Stimulated activated CD8-positive, alpha-beta memory T cell treated with anti-CD3 and anti-CD28 coated beads, Interleukin-7, amount 100 ng/mL, for 4 hours (primary cell): ENCODE measurements around the gene RRAGD.

ENCODE experiments used
- DNase-seq, 2 donors: peaks; one replicate each; pipeline ENCODE4 v3.0.0-alpha.2; 2020; ENCODE audit warnings: low read depth in 2 of 2

RRAGD gene

DNA sequence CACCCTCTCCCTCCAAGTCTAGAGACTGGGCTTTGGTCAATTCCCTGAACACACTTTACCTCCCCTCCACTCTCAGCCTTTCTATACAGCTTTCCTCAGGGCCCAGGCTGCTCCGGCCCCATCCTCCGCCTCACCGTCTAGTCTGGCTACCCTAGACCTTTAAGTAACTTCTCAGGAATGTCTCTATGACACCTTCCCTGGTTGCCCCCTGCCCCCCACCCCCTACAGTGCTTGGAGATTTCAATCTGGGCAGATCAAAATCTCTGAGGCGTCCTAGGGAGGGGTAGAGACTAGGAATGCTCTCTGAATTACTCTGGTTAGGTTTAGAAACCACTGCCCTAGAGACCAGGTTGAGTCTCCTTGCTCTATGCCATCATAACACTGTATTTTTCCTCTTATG, 65.6 kb downstream of the RRAGD start:
- no peak for DNase-seq

- DNase-seq = no peak
Observed at GRCh38 chr6:89339565-89339964, 72.5 kb downstream of the RRAGD start.

- DNase-seq = no peak
Observed at GRCh38 chr6:89335164-89335563, 76.9 kb downstream of the RRAGD start.

DNA sequence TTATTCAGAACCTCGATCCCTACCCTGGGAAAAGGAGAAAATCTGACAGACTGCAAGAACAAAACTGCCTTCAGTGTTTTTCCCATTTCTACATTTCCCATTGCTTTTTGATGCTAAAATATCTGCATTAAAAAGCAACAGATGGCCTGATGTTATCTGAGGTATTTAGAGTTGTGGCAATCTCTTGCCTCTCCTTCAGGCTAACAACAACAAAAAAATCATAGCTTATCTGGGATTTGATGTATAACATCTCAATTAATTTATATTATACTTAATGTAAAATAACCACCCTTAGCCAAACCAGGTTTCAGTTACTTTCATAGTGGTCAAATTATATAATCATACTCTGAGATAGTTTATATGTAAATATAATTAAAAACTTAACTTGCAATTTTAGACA, 81.2 kb downstream of the RRAGD start:
- no peak for DNase-seq

- DNase-seq = no peak
Observed at GRCh38 chr6:89328976-89329375, 83.1 kb downstream of the RRAGD start.

GRCh38 chr6:89324304-89324703, 87.8 kb downstream of the RRAGD start:
- no peak for DNase-seq

DNA sequence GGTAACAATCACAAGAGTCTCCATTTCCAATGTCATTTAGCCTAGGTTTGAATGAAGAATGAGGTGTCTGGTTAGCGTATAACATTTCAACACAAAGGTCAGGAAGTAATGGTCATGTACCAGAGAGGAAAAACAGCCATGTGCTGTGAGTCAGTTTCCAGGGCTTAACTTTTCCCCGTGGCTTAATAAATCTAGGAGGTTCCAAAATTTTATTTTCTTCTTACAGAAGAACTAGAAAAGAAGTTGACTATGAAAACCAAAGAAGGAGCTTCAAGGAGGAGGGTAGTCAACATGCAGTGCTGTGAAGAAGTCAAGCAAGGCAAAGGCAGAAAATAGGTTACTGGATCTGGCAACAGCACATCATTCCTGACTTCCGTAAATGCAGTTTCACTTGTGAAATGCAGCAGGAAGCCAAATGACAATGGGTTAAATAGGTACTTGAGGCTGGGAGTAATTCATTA, 88.5 kb downstream of the RRAGD start:
- no peak for DNase-seq

DNA sequence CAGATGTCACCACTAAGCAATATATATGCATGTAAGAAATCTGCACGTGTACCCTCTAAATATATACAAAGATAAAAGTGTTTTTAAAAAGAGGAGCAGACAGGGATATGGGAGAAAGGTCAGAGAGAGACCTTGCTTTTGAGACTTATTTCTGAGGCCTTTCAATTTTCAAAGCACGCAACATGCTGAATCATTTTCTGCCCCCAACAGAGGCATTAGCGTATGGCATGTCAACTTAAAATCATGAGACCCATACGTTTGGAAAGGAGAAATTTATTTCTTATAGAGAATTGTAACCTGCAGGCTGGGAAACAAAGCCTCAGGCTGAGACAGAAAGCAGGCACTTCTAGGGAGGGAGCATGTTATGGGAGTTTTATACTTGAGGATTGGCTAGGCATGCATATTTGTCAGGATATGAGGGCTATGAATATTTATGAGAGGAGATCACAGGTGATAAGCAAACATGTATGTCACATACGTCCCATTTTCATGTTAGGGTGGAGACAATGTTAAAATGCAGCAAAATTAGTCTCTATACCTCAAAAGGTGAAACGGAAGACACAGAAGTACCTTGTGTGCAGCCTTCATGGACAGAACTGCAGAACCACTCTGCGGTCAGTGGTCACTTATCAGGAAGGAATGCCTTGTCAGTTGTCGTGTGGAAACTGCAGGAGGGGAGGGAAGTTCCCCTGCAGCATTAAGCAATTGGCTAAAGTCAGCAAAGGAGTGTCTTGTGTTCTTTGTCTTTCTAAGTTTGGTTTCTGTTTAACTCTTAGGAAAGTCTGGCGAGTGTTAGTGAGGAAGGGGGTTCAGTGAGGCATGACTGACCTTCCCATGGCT, 90.7 kb downstream of the RRAGD start:
- DNase-seq = no peak

GRCh38 chr6:89320012-89320559, 92.0 kb downstream of the RRAGD start:
- no peak for DNase-seq

GRCh38 chr6:89317067-89317466, 95.0 kb downstream of the RRAGD start:
- no peak for DNase-seq

DNA sequence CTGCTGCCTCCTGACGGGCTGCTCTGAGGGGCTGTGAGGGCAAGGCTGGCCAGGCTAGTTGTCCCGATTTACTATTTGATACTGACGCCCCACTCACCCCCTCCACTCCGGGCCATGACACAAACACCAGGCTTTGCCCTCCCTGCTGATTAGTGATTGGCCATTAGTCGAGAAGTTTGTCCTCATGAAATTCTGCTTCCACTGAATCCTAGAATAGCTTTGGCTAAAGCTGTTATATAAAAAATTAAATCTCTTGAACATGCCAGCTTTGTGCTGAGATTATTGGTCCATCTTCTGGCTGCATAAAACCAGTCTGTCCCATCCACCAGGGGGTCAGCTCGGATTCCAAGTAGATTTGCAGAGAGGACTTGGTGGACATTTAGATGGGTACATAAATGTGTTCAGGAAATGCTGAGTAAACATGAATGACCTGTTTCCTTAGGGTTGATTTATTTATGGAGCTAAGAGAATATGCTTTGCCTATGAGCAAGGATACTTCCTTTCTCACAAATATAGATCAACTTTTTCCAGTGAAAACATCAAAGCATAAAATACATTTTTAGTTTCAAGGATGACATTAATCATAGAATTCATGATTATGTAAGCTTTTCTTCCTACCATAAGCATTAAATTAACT, 96.7 kb downstream of the RRAGD start, which contains the start of gene GABRR2:
Gene GABRR2, minus strand, starts transcription at position 51 of the 637 bp plus-strand sequence. CDS start 134 bp downstream, outside the sequence.
- DNase-seq = no peak

DNA sequence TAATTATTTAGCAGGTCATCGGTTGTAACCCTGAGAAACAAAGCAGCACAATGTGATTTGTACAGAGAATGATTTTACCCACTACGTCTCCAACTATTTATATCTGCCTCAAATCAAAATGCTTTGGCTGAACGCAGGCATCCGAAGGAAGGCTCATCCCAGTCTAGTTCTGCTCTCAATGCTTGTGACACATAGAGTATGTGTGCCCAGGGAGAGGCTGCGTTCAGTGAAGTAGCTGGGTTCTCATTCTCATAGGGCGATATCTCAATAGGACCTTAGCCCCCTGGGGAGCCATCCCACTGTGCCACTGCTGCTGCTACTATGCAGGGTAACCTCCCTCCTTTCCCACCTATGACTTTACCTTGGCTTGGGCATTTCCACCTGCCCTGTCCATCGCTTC, 97.4 kb downstream of the RRAGD start:
- DNase-seq = no peak
